ENCODE results near the gene CLUH.

The CLUH gene

GRCh38 chr17:2711608-2712299, at the start of gene CLUH:
TSS of gene CLUH (minus strand) at chr17:2711764. CDS start at chr17:2711661, 103 bp downstream.
- peak; percentile 98 for DNase-seq

DNA sequence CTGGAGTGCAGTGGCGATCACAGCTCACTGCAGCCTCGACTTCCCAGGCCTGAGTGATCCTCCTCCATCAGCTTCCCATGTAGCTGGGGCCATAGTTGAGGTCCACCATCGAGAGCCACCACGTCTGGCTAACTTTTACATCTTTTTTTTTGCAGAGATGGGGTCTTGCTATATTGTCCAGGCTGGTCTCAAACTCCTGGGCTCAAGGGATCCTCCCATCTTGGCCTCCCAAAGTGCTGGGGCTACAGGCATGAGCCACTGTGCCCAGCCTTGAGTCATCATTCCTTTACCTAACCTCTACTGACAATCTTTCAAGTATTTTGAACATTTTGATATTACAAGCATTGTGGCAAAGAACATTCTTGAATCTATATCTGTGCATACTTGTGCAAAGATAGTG, 47.3 kb upstream of the CLUH start:
- no peak for DNase-seq

DNA sequence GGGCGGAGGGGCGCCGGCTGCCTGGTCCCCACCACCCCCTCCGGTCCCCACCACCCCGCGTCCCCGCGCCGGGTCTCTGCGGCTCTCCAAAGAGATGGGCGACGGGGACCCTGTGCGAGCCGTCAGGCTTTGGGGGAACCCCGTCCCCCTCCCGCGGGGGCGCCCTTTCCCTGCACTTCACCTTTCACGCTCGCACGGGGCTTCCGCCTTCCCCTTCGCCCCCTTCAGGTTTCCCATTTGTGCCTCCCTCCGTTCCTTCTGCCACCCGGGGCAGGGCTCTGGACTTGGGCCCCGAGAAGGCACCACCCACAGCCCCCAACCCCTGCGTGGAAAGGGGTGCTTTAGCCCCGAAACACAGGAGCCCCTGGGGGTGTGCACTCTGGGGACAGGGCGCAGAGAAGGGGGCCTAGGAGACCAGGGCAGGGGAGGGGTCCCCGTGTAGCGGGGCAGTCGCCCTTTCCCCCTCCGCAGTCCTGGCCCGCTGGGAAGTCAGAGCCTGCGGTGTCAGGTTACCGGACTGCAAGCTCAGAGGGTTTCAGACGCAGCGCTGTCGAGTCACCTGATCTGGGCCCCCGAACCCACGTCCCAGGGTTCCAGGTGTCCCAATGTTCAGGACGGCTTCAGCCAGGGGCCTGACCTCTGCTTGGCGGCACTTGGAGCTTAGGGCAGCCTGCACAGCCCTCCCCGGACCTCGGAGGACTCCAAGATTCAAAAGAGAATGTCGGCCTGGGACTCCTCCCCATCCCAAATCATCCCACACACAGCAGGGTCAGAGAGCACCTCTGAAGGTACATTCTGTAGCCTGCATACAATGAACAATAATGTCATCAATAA, 44.5 kb upstream of the CLUH start:
- no peak for DNase-seq

DNA sequence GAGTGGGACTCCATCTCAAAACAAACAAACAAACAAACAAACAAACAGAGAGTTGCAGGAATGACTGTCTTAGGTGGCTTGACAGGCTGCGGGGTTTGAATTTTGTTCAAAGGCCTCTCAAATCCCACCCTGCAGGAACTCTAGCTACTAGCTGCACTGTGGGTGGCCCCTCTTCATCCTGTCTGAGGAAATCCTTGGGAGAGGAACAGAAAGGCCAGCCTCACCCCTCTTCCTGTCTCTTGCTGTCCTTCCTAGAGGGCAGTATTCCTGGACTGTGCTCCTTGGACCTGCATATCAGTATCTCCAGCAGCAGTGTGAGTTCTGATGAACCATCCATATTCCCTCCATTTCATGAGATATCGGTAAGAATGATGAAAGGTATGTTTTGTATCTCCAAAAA, 39.9 kb upstream of the CLUH start:
- no peak for DNase-seq

- DNase-seq, result no peak
Measured at GRCh38 chr17:2750721-2751120, 39.2 kb upstream of the CLUH start.

DNA sequence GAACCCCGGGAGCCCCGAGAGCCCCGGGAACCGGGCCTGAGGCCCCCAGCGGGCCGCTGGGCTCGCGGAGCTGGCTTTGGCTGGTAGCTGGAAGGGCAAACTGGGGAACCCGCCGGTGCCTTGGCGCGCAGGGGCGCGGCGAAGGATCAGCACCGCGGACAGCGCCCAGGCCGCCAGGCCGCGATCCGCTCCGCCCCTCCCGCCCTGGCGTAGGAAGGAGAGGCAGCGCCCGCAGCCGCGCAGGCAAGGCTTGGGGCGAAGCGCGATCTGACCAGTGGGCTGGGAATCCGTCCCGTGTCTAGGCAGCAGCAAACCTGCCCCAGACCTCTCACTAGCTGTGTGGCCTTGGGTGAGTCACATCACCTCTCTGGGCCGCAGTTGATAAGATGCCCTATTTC, 38.2 kb upstream of the CLUH start:
- peak; percentile 83 for DNase-seq

GRCh38 chr17:2749058-2749783, 37.7 kb upstream of the CLUH start, which contains the start of gene CCDC92B:
TSS of gene CCDC92B (minus strand) at chr17:2749652. CDS start at chr17:2735145, 14,507 bp downstream.
- no peak for DNase-seq

- no peak for DNase-seq
Measured at GRCh38 chr17:2745317-2746037, 33.9 kb upstream of the CLUH start.

DNA sequence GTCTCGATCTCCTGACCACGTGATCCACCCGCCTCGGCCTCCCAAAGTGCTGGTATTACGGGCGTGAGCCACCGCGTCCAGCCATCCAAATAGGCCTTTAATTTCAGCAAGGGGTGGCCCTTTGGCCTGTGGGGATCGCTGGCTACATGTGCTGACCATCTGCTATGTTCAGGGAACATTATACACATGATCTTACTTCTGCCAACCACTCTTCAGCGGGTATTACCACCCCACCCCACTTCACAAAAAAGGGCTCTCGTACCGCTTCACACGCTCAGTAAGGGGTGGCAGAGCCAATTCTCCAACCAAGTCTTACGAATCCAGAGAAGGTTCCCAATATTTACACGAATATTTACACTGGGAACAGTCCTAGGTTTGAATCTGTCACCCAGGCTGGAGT, 26.1 kb upstream of the CLUH start:
- no peak for DNase-seq

GRCh38 chr17:2736956-2737355, 25.4 kb upstream of the CLUH start:
- no peak for DNase-seq

- no peak for DNase-seq
Measured at GRCh38 chr17:2735896-2736295, 24.3 kb upstream of the CLUH start.

- no peak for DNase-seq
Measured at GRCh38 chr17:2734939-2735338, 23.4 kb upstream of the CLUH start.

- DNase-seq, result no peak
Measured at GRCh38 chr17:2731807-2732206, 20.2 kb upstream of the CLUH start.

DNA sequence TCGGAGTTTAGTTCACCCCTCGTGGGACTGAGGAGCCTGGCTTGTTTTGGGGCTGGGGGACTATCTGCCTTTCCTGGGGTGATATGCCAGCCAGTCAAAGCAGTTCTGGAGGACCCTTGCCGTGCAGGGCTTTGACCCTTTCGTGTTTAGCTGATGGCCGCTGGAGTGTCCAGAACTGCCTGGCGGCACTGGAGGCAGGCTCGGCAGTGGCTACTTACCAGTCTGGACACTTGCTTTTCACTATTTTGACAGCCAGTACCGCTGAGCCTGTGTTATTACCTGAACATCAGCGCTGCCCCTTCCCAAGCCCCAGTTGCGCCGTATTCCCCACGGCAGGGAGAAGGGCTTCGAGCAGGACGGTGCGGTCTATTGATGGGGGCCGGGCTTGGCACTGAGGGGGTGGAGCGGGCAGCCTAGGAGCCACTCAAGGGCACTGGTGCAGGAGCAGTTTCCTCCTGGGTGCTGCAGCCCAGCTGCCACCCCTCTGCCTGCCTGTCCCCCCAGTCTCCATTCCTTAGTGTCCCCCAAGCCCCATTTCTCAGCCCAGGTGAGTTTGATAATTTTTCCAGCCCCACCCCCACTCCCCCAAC, 19.3 kb upstream of the CLUH start:
- no peak for DNase-seq

GRCh38 chr17:2724784-2725164, 13.2 kb upstream of the CLUH start:
- DNase-seq, result peak; percentile 56

DNA sequence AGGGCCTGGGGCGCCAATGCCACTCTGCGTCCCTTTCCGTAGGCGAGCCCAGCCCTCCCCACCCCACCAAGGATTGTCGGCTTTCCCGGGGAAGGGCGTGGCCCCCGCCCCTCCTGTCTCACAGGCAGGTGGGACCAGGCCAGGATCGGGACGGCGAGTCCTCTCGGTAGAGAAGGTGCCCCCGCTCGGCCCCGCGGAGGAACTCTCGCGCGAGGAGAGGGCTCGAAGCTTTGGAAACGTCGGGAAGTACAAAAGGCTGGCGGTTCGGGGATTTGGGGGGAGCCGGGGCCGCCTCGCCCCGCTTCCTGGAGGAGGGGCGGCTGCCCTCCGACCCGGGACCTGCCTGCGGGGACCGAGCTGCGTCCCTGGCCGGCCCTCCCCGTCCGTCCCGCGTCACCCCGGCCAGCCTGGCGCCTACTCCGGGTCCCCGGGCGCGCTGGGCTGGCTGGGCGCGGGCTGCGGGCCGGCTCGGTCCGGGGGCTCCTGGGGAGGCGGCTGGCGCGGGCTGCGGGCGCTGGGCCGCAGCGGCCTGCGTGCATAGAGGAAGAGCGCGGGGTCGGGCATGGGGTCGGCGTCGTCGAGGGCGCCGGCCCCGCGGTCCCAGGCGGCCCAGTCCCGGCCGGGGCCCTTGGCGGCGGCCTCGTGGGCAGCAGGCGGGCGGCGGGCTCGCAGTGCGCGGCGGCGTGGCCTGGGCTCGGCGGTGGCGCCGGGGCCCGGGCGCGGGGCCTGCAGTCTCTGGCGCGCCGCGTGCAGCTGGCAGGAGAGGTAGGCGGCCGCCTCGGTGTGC, 12.6 kb upstream of the CLUH start:
- peak; percentile 33 for DNase-seq

GRCh38 chr17:2723505-2723996, 12.0 kb upstream of the CLUH start:
- DNase-seq, result no peak

- no peak for DNase-seq
Measured at GRCh38 chr17:2722611-2723010, 11.0 kb upstream of the CLUH start.

GRCh38 chr17:2721603-2722002, 10.0 kb upstream of the CLUH start:
- DNase-seq, result no peak

DNA sequence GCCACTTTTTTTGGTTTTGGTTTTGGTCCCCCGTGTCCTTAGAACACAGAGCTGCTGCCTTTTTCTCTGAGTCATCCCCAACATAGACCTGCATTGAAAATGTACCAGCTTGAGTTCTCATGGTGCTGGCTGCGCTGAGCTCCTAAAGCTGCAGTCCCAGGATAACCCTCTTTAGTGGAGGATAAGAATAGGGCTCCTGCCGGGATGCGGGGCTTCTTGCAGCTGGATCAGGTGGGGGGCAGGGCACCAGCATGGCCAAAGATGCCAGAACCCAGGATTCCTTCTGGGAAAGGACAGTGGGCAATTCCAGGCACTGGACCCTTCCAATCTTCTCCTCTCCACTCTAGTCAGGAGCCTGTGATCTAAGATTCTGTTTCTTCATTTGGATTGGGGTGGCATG, 8.3 kb upstream of the CLUH start:
- DNase-seq, result no peak

DNA sequence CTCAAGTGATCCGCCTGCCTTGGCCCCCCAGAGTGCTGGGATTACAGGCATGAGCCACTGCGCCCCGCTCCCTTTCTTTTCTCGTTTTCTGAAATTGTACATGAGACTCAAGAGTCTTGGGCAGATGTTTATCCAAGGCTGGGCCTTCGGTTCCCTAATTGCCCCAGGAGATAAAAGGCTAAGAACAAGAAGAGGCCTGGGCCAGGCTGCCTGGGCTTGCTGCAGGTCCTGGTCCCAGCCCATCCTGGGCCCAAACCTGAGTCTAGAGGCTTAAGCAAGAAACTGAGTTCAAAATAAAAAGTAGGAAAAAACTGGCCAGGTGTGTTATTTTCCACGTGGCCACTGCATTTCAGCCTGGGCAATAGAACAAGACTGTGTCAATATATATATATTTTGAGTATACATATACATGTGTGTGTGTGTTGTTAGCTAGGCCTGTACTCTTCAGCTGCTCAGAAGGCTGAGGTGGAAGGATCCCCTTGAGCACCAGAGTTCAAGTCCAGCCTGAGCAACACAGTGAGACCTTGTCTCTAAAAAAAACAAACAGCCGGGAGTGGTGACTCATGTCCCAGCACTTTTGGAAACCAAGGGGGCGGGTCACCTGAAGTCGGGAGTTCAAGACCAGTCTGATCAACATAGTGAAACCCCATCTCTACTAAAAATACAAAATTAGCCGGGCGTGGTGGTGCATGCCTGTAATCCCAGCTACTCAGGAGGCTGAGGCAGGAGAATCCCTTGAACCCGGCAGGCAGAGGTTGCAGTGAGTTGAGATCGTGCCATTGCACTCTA, 6.8 kb upstream of the CLUH start:
- DNase-seq, result no peak

Data from stimulated activated CD8-positive, alpha-beta memory T cell treated with anti-CD3 and anti-CD28 coated beads, Interleukin-4, amount 100 ng/mL, for 48 hours (primary cell).